Activated CD8-positive, alpha-beta T cell treated with anti-CD3 and anti-CD28 coated beads for 36 hours (primary cell): ENCODE measurements around the gene SPAG17. TPM values are rescaled to one million over a fixed set of nuclear protein-coding genes. Genes with fewer than 3 reads are reported as not detected.

Experiments used
- ATAC-seq: fragments of 200-7000 bp; cut with Tn5 transposase; one replicate; pipeline ENCODE4 v1.10.0; 2021; ENCODE audit warnings: mild to moderate bottlenecking, moderate library complexity
- CTCF ChIA-PET: fragments of 350-600 bp; sonication (Branson Sonifier 250); formaldehyde crosslinking; loops from one replicate; lab custom pipeline; 2021; ENCODE audit warnings: antibody characterized with exemption; lab: Charles Lee
- POLR2A ChIA-PET: fragments of 350-600 bp; sonication (Branson Sonifier 250); formaldehyde crosslinking; loops from one replicate; lab custom pipeline; 2021; ENCODE audit warnings: antibody characterized with exemption; lab: Charles Lee
- DNase-seq: peaks from one replicate; pipeline ENCODE4 v3.0.0-alpha.2; 2020
- H3K27ac Mint-ChIP-seq: one replicate; pipeline ENCODE4 v1.8.0; 2021; ENCODE audit warnings: mild to moderate bottlenecking, mixed read lengths
- H3K27me3 Mint-ChIP-seq: one replicate; pipeline ENCODE4 v1.8.0; 2021; ENCODE audit warnings: mixed read lengths
- H3K36me3 Mint-ChIP-seq: one replicate; pipeline ENCODE4 v1.8.0; 2021; ENCODE audit warnings: low read depth, mixed read lengths
- H3K4me1 Mint-ChIP-seq: one replicate; pipeline ENCODE4 v1.8.0; 2021; ENCODE audit warnings: low read depth, mixed read lengths
- H3K4me3 Mint-ChIP-seq: one replicate; pipeline ENCODE4 v1.8.0; 2021; ENCODE audit warnings: mild to moderate bottlenecking, moderate library complexity, mixed read lengths
- H3K9me3 Mint-ChIP-seq: one replicate; pipeline ENCODE4 v1.8.0; 2021; ENCODE audit warnings: mixed read lengths
- intact Hi-C: fragments of 100-400 bp; cut with micrococcal nuclease; formaldehyde crosslinking; loops from one replicate; pipeline ENCODE4 v1.10.0; 2022
- total RNA-seq, 2 experiments: library from RNA; stranded (reverse); gene quantifications; one replicate each; pipeline ENCODE4 v1.2.3, GENCODE V29; 2021
- TF ChIP-seq, protein P1 (sequence below): fragments of 200-600 bp; IDR thresholded peaks from one replicate; pipeline ENCODE4 v1.8.0; 2022; ENCODE audit warnings: antibody characterized with exemption, mild to moderate bottlenecking

The SPAG17 gene
- total RNA-seq, 2 experiments from 2014 or later, result not detected

DNA sequence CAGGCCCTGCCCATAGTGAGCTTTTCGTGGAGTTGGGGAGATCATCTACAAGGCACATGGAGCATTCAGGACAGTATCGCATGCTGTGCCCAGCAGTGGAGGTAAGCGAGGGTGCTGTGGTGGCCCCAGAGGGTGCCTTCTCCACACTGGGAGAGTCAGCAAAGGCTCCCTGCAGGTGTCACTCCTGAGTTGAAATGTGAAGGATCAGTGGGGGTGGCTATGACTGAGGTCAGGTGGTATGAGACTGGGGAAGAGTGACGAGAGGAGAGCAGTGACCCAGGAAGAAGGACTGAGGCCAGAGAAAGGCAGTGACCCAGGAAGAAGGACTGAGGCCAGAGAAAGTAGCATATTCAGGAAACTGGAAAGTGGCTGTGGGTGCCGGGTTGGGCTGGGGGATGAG is 53.0 kb downstream of the SPAG17 start:
- Mint-ChIP-seq H3K4me1 (peaks cover 10% of the 10 kb centered on the region), H3K4me3 (no peak overlapping the region), H3K36me3 (no peaks in the 10 kb centered on the region), H3K9me3 (no peaks in the 10 kb centered on the region), H3K27me3 (peaks cover 14% of the 10 kb centered on the region), H3K27ac (no peak overlapping the region)
- ATAC-seq (no peak), DNase-seq (no peak)
- TF ChIP-seq, protein P1, sequence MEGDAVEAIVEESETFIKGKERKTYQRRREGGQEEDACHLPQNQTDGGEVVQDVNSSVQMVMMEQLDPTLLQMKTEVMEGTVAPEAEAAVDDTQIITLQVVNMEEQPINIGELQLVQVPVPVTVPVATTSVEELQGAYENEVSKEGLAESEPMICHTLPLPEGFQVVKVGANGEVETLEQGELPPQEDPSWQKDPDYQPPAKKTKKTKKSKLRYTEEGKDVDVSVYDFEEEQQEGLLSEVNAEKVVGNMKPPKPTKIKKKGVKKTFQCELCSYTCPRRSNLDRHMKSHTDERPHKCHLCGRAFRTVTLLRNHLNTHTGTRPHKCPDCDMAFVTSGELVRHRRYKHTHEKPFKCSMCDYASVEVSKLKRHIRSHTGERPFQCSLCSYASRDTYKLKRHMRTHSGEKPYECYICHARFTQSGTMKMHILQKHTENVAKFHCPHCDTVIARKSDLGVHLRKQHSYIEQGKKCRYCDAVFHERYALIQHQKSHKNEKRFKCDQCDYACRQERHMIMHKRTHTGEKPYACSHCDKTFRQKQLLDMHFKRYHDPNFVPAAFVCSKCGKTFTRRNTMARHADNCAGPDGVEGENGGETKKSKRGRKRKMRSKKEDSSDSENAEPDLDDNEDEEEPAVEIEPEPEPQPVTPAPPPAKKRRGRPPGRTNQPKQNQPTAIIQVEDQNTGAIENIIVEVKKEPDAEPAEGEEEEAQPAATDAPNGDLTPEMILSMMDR, result no peak
- intact Hi-C loops, result no loop called here
- ChIA-PET POLR2A (interaction anchor here (0.9 kb wide), 1 partner anchor 20 kb away, joined by 4 read pairs; no protein-coding TSS in a partner anchor), CTCF (no interaction called here)

DNA sequence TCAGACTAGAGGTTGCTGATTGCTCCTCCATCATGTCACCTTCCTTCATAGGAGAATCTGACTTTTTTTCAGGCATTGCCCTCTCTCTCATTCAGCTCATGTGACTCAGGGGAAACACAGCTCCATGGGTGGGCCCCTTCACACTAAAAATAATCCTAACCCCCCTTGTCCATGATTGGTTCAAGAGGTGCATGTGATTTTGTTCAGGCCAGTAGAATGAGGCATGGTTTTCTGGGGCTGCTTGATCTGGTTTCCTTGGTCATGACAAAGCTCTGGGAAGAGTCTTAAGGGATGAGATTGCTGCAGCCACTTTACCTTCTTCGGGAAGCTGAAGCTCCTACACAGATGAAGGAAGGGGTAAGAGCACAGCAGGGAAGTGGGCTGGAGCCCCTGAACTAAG is 56.3 kb downstream of the SPAG17 start:
- Mint-ChIP-seq H3K36me3 (no peaks in the 10 kb centered on the region), H3K4me3 (no peak overlapping the region), H3K27ac (no peak overlapping the region), H3K27me3 (peaks cover 6% of the 10 kb centered on the region), H3K4me1 (no peaks in the 10 kb centered on the region), H3K9me3 (no peaks in the 10 kb centered on the region)
- ATAC-seq (no peak), DNase-seq (no peak)
- CTCF ChIA-PET, result no interaction called here
- POLR2A ChIA-PET, result no interaction called here
- intact Hi-C loops, result no loop called here
- TF ChIP-seq, protein P1, result no peak

DNA sequence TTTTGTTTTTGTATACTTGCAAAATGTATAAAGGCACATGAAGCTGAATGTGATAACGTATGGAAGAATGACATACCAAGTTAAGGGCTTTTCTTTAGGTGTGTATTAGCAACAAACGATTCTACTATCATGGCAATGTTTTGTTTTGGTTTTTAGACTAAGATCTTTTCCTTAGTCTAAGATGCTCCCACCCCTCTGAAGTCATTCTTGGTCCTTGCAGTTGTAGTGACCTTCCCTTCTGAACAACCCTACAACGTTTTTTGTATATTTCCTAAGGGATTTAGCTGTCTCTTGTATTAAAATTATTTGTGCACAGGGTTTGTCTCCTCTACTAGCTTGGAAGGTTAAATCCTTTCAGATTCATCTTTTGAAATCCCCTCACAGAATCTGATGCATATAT is 61.0 kb downstream of the SPAG17 start:
- no peak overlapping the region for H3K27ac Mint-ChIP-seq
- DNase-seq (no peak), ATAC-seq (no peak)
- TF ChIP-seq, protein P1, result no peak
- H3K9me3 Mint-ChIP-seq, result no peaks in the 10 kb centered on the region
- H3K4me3 Mint-ChIP-seq, result no peak overlapping the region
- H3K27me3 Mint-ChIP-seq, result peaks cover 2% of the 10 kb centered on the region
- ChIA-PET POLR2A (interaction anchor here (0.7 kb wide), 1 partner anchor 865 kb away, joined by 3 read pairs; no protein-coding TSS in a partner anchor), CTCF (interaction anchor here (1.2 kb wide), 1 partner anchor 12 kb away, joined by 3 read pairs; no protein-coding TSS in a partner anchor)
- intact Hi-C loops, result no loop called here
- no peaks in the 10 kb centered on the region for H3K4me1 Mint-ChIP-seq
- no peaks in the 10 kb centered on the region for H3K36me3 Mint-ChIP-seq

DNA sequence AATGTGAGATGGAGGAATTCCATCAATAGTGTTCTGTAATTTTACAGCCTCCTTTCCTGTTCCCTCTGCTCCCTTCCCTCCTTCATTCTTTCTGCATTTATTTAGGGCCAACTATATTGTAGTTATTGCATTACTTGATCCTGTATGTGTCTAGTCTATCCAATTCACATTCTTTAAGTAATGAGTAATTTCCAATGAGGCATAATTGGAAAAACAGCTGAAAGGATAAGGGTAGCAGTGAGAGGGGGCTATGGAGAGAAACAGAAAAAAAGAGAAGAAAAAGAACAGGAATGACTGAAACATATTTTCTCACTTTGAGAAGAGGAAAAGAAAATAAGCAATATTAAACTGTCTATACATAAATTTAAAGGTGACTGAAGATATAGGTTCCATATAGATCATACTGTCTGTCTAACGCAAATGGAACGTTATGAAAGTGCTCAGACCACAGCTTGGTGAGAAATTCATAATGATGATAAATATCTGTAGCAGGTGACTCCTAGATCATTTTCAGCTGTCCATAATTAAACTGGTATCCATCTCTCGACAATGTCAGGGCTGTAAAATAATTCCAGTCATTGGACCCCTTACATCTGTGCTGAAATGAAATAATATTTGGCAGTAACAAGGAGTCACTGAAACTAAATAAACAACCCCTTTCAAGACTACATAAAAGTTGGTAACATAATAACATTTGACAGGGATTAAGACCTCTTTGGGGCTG is 61.8 kb downstream of the SPAG17 start:
- H3K27ac Mint-ChIP-seq, result no peak overlapping the region
- TF ChIP-seq, protein P1, result no peak
- no peaks in the 10 kb centered on the region for H3K36me3 Mint-ChIP-seq
- ATAC-seq (no peak), DNase-seq (no peak)
- no peaks in the 10 kb centered on the region for H3K9me3 Mint-ChIP-seq
- no peaks in the 10 kb centered on the region for H3K4me1 Mint-ChIP-seq
- intact Hi-C loops, result no loop called here
- ChIA-PET POLR2A (no interaction called here), CTCF (no interaction called here)
- no peak overlapping the region for H3K4me3 Mint-ChIP-seq
- peaks cover 2% of the 10 kb centered on the region for H3K27me3 Mint-ChIP-seq

DNA sequence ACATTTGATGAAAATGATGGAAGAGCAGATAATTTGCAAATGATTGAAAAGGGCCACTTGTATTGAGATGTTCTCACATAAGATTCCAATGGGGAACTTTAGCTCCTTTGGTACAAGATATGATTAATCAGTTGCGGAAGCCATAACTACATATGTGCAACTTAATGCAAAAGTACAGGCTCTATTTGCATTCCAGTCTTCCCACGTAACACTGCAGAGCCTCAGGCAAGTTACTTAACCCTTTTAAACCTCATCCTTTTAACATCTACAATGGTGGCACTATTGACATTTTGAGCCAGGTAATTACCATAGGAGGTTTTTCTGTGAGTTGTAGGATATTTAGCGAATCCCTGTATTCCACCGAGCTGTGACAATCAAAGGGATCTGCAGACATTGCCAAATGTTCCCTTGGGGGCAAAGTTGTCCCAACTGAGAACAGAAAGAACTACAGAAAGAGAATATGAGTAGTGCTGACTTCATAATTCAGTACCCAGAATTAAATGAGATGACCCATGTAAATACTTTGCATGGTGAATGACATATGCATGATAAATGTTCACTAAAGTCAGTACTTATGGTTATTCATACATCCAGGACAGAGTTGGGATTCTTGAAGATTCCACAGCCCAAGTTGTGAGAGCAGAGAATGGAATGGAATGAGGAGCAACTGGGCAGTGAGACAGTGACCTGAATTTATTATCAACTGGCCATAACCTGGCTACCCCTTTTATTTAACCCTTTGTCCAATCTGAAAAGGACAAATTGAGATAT is 62.6 kb downstream of the SPAG17 start:
- no peaks in the 10 kb centered on the region for H3K9me3 Mint-ChIP-seq
- ATAC-seq (no peak), DNase-seq (no peak)
- no peak overlapping the region for H3K27ac Mint-ChIP-seq
- no peak overlapping the region for H3K4me3 Mint-ChIP-seq
- H3K36me3 Mint-ChIP-seq, result no peaks in the 10 kb centered on the region
- peaks cover 2% of the 10 kb centered on the region for H3K27me3 Mint-ChIP-seq
- intact Hi-C loops, result no loop called here
- TF ChIP-seq, protein P1, result no peak
- POLR2A ChIA-PET, result no interaction called here
- CTCF ChIA-PET, result no interaction called here
- H3K4me1 Mint-ChIP-seq, result no peaks in the 10 kb centered on the region
